T-helper 17 cell (primary cell): ENCODE measurements around the gene OR3A3. TPM values are rescaled to one million over a fixed set of nuclear protein-coding genes. Genes with fewer than 3 reads are reported as not detected.
"Not testable (repeated sequence)": the region's sequence is repeated elsewhere in the genome, so short reads cannot be mapped to it uniquely, and the experiment has no call there.

Experiments
- ATAC-seq: fragments of 150-1000 bp; cut with Tn5 transposase; 2 replicates; pipeline ENCODE4 v1.10.0; 2021; ENCODE audit warnings: mild to moderate bottlenecking, moderate library complexity
- DNase-seq, 3 donors: peaks; one replicate each; pipeline versions ENCODE4 v3.0.0 to v3.0.0-alpha.2; 2020 to 2021
- H3K9me3 ChIP-seq: one replicate; pipeline ENCODE4 v1.7.0; 2013; ENCODE audit warnings: low read length, mild to moderate bottlenecking; ENCODE audit not compliant: control insufficient read depth, poor library complexity, severe bottlenecking
- H3K27ac Mint-ChIP-seq: one replicate; pipeline ENCODE4 v1.8.0; 2022; ENCODE audit warnings: mild to moderate bottlenecking, moderate library complexity, mixed read lengths
- H3K27me3 Mint-ChIP-seq: one replicate; pipeline ENCODE4 v1.8.0; 2022; ENCODE audit warnings: mixed read lengths
- H3K36me3 Mint-ChIP-seq: one replicate; pipeline ENCODE4 v1.8.0; 2022; ENCODE audit warnings: low read depth, mixed read lengths
- H3K4me1 Mint-ChIP-seq: one replicate; pipeline ENCODE4 v1.8.0; 2022; ENCODE audit warnings: mild to moderate bottlenecking, mixed read lengths
- H3K4me3 Mint-ChIP-seq: one replicate; pipeline ENCODE4 v1.8.0; 2022; ENCODE audit warnings: mild to moderate bottlenecking, moderate library complexity, mixed read lengths
- total RNA-seq, 4 donors: library from RNA in 2 of 4; stranded (reverse) in 2 of 4; gene quantifications; one replicate each; pipeline ENCODE4 v1.2.3 and lab custom pipeline; 2022 to 2026

The OR3A3 gene
- not detected for total RNA-seq
- total RNA-seq (lab: John Stamatoyannopoulos, UW) = 0 reads per million in 2 donors

- ATAC-seq (no peak), DNase-seq (no peak)
- Mint-ChIP-seq H3K4me1 (no peaks in the 10 kb centered on the region), H3K36me3 (peaks cover 3% of the 10 kb centered on the region), H3K27ac (no peak within 1 kb of the TSS), H3K4me3 (no peak within 1 kb of the TSS), H3K27me3 (peaks cover 34% of the 10 kb centered on the region)
- H3K9me3 ChIP-seq = peaks cover 2% of the 10 kb centered on the region
These were observed at the start of gene OR3A3 for GRCh38 chr17:3411070-3411469. TSS of gene OR3A3 (plus strand) at chr17:3411370.

GRCh38 chr17:3371167-3371566 is 40.0 kb upstream of the OR3A3 start:
- not testable (repeated sequence) for H3K27me3 Mint-ChIP-seq, H3K4me3 Mint-ChIP-seq, H3K9me3 ChIP-seq, H3K27ac Mint-ChIP-seq, ATAC-seq, DNase-seq, H3K36me3 Mint-ChIP-seq, H3K4me1 Mint-ChIP-seq

- H3K9me3 ChIP-seq = no peaks in the 10 kb centered on the region
- Mint-ChIP-seq H3K4me3 (no peak overlapping the region), H3K4me1 (peaks cover 3% of the 10 kb centered on the region), H3K27ac (no peak overlapping the region), H3K36me3 (peaks cover 13% of the 10 kb centered on the region), H3K27me3 (peaks cover 53% of the 10 kb centered on the region)
- DNase-seq = no peak
- ATAC-seq = no peak
These were observed 32.8 kb upstream of the OR3A3 start for GRCh38 chr17:3378321-3378720.

- peaks cover 80% of the 10 kb centered on the region for H3K27me3 Mint-ChIP-seq
These were observed 29.2 kb upstream of the OR3A3 start for GRCh38 chr17:3381957-3382356.

GRCh38 chr17:3385869-3386816 is 25.0 kb upstream of the OR3A3 start, which contains the start of gene OR3A2:
TSS of gene OR3A2 (minus strand) at chr17:3386308.
- ATAC-seq = peak; percentile 86
- peaks cover 9% of the 10 kb centered on the region for H3K4me1 Mint-ChIP-seq
- peaks cover 8% of the 10 kb centered on the region for H3K36me3 Mint-ChIP-seq
- no peaks in the 10 kb centered on the region for H3K9me3 ChIP-seq
- H3K27ac Mint-ChIP-seq = no peak within 1 kb of the TSS
- no peak for DNase-seq
- peaks cover 55% of the 10 kb centered on the region for H3K27me3 Mint-ChIP-seq
- H3K4me3 Mint-ChIP-seq = peak within 1 kb of the TSS; percentile 74

More at GRCh38 chr17:3381957-3382356, 29.2 kb upstream of the OR3A3 start:
- H3K9me3 ChIP-seq = no peaks in the 10 kb centered on the region
- DNase-seq = no peak
- peaks cover 15% of the 10 kb centered on the region for H3K36me3 Mint-ChIP-seq
- peaks cover 9% of the 10 kb centered on the region for H3K4me1 Mint-ChIP-seq
- no peak for ATAC-seq
- H3K27ac Mint-ChIP-seq = no peak overlapping the region
- no peak overlapping the region for H3K4me3 Mint-ChIP-seq

- peaks cover 3% of the 10 kb centered on the region for H3K9me3 ChIP-seq
- Mint-ChIP-seq H3K36me3 (peaks cover 4% of the 10 kb centered on the region), H3K4me3 (no peak overlapping the region), H3K27me3 (peaks cover 31% of the 10 kb centered on the region), H3K4me1 (peaks cover 6% of the 10 kb centered on the region), H3K27ac (no peak overlapping the region)
- ATAC-seq (no peak), DNase-seq (no peak)
These were observed 21.4 kb upstream of the OR3A3 start for GRCh38 chr17:3389791-3390190.

GRCh38 chr17:3397801-3398200 is 13.4 kb upstream of the OR3A3 start:
- H3K27me3 Mint-ChIP-seq = peaks cover 18% of the 10 kb centered on the region
- not testable (repeated sequence) for DNase-seq, H3K36me3 Mint-ChIP-seq, H3K27ac Mint-ChIP-seq, ATAC-seq, H3K4me3 Mint-ChIP-seq, H3K4me1 Mint-ChIP-seq, H3K9me3 ChIP-seq

- no peaks in the 10 kb centered on the region for H3K9me3 ChIP-seq
- Mint-ChIP-seq H3K27ac (no peak within 1 kb of the TSS), H3K27me3 (peaks cover 18% of the 10 kb centered on the region), H3K36me3 (peaks cover 2% of the 10 kb centered on the region), H3K4me3 (no peak within 1 kb of the TSS), H3K4me1 (no peaks in the 10 kb centered on the region)
- no peak for ATAC-seq
- no peak for DNase-seq
These were observed 12.9 kb upstream of the OR3A3 start, which contains the start of gene OR1E1 for GRCh38 chr17:3398310-3398709. TSS of gene OR1E1 (minus strand) at chr17:3398410. CDS start at chr17:3398410, 0 bp downstream.

GRCh38 chr17:3400055-3400454 is 11.1 kb upstream of the OR3A3 start:
- no peak for DNase-seq
- no peak for ATAC-seq
- H3K27me3 Mint-ChIP-seq = peaks cover 12% of the 10 kb centered on the region
- no peaks in the 10 kb centered on the region for H3K36me3 Mint-ChIP-seq
- H3K4me1 Mint-ChIP-seq = no peaks in the 10 kb centered on the region
- H3K9me3 ChIP-seq = no peaks in the 10 kb centered on the region
- no peak overlapping the region for H3K4me3 Mint-ChIP-seq
- H3K27ac Mint-ChIP-seq = no peak overlapping the region

- Mint-ChIP-seq H3K27me3 (peaks cover 6% of the 10 kb centered on the region), H3K27ac (no peak overlapping the region), H3K36me3 (no peaks in the 10 kb centered on the region), H3K4me3 (no peak overlapping the region), H3K4me1 (no peaks in the 10 kb centered on the region)
- ATAC-seq = no peak
- H3K9me3 ChIP-seq = no peaks in the 10 kb centered on the region
- no peak for DNase-seq
These were observed 9.4 kb upstream of the OR3A3 start for GRCh38 chr17:3401786-3402185.

GRCh38 chr17:3403856-3404255 is 7.3 kb upstream of the OR3A3 start:
- not testable (repeated sequence) for H3K4me3 Mint-ChIP-seq, H3K36me3 Mint-ChIP-seq, H3K4me1 Mint-ChIP-seq, DNase-seq, H3K27ac Mint-ChIP-seq, H3K27me3 Mint-ChIP-seq, ATAC-seq, H3K9me3 ChIP-seq

GRCh38 chr17:3412216-3412615 is 1.0 kb downstream of the OR3A3 start:
- not testable (repeated sequence) for H3K9me3 ChIP-seq, ATAC-seq, H3K4me1 Mint-ChIP-seq, DNase-seq, H3K27ac Mint-ChIP-seq, H3K4me3 Mint-ChIP-seq, H3K36me3 Mint-ChIP-seq
- peaks cover 35% of the 10 kb centered on the region for H3K27me3 Mint-ChIP-seq

GRCh38 chr17:3415610-3416009 is 4.4 kb downstream of the OR3A3 start:
- Mint-ChIP-seq H3K27me3 (peaks cover 27% of the 10 kb centered on the region), H3K36me3 (no peaks in the 10 kb centered on the region), H3K4me3 (no peak overlapping the region), H3K4me1 (no peaks in the 10 kb centered on the region), H3K27ac (no peak overlapping the region)
- ATAC-seq (no peak), DNase-seq (no peak)
- no peaks in the 10 kb centered on the region for H3K9me3 ChIP-seq
